AG04449 (cell line): ENCODE data around the gene MICU2.

Experiments
- CTCF ChIA-PET: fragments of 350-600 bp; formaldehyde crosslinking; extraction: SDS; loops from one replicate; lab custom pipeline; 2021; ENCODE audit warnings: antibody characterized with exemption; lab: Yijun Ruan, JAX
- POLR2A ChIA-PET: fragments of 400-600, 350-600 bp; formaldehyde crosslinking; extraction: SDS; loops from one replicate; lab custom pipeline; 2020; ENCODE audit warnings: antibody characterized with exemption, inconsistent platforms; lab: Yijun Ruan, JAX
- DNase-seq: peaks from one replicate; pipeline ENCODE4 v3.0.0-alpha.2; 2010; ENCODE audit warnings: low read depth, low spot score
- H3K4me3 ChIP-seq: 2 replicates; pipeline ENCODE4 v1.5.1; 2011; ENCODE audit warnings: low read depth, mild to moderate bottlenecking, control low read depth, low read length
- CTCF ChIP-seq: IDR thresholded peaks from one replicate; pipeline ENCODE4 v1.5.1; 2011; ENCODE audit warnings: mild to moderate bottlenecking, moderate library complexity, low read length, control low read depth, inconsistent platforms; ENCODE audit not compliant: insufficient read depth; ENCODE audit errors: missing control alignments

MICU2 gene

GRCh38 chr13:21603531-21604448, at the start of gene MICU2:
MICU2 (minus strand) TSS chr13:21604170; CDS start chr13:21604148, 22 bp downstream.
- TF ChIP-seq CTCF = no peak
- CTCF ChIA-PET = interaction anchor here (0.9 to 2.1 kb wide), 9 partner anchors 12 to 1718 kb away, joined by 3 to 9 read pairs (median 4); no protein-coding TSS in a partner anchor
- POLR2A ChIA-PET = interaction anchor here (0.5 to 1.6 kb wide), 10 partner anchors 12 to 1756 kb away, joined by 3 to 8 read pairs (median 4); partner anchors contain the start of gene ZDHHC20
- DNase-seq = peak; percentile 58
- H3K4me3 ChIP-seq = peak within 1 kb of the TSS; percentile 88

- no peak for TF ChIP-seq CTCF
- CTCF ChIA-PET = interaction anchor here (1.2 to 3.6 kb wide), 2 partner anchors 22 to 1678 kb away, joined by 3 to 13 read pairs; no protein-coding TSS in a partner anchor
- no peak for DNase-seq
- POLR2A ChIA-PET = no interaction called here
- H3K4me3 ChIP-seq = no peak overlapping the region
Observed at GRCh38 chr13:21641629-21642028, 37.7 kb upstream of the MICU2 start.

GRCh38 chr13:21639561-21639960, 35.6 kb upstream of the MICU2 start:
- no peak for DNase-seq
- no peak overlapping the region for H3K4me3 ChIP-seq
- ChIA-PET POLR2A (no interaction called here), CTCF (interaction anchor here (1.6 to 5.2 kb wide), 4 partner anchors 11 to 1680 kb away, joined by 5 to 33 read pairs (median 16); no protein-coding TSS in a partner anchor)
- no peak for TF ChIP-seq CTCF

GRCh38 chr13:21638319-21639282, 34.6 kb upstream of the MICU2 start:
- ChIA-PET CTCF (interaction anchor here (0.6 to 5.2 kb wide), 30 partner anchors 8 to 1682 kb away, joined by 3 to 48 read pairs (median 5); no protein-coding TSS in a partner anchor), POLR2A (no interaction called here)
- DNase-seq = no peak
- peak; percentile 54 for TF ChIP-seq CTCF
- H3K4me3 ChIP-seq = no peak overlapping the region

- no peak for DNase-seq
- H3K4me3 ChIP-seq = no peak overlapping the region
- POLR2A ChIA-PET = interaction anchor here (1.2 kb wide), 1 partner anchor 34 kb away, joined by 4 read pairs; the partner anchor contains the start of gene MICU2
- no peak for TF ChIP-seq CTCF
- CTCF ChIA-PET = interaction anchor here (0.8 to 5.2 kb wide), 22 partner anchors 9 to 1683 kb away, joined by 3 to 48 read pairs (median 8); no protein-coding TSS in a partner anchor
Observed at GRCh38 chr13:21637296-21637695, 33.3 kb upstream of the MICU2 start.
